Fibroblast of lung (primary cell): ENCODE results near the gene ADGRV1. TPM values are rescaled to one million over a fixed set of nuclear protein-coding genes. Genes with fewer than 3 reads are reported as not detected.

Experiments used
- DNase-seq, 2 donors: peaks; one replicate each; pipeline versions ENCODE4 v3.0.0 to v3.0.0-alpha.2; 2010; ENCODE audit warnings: low read depth in 2 of 2
- H2AFZ ChIP-seq: 2 replicates; pipeline ENCODE4 v1.5.1; 2012; ENCODE audit warnings: low read length, control low read depth, inconsistent platforms
- H3K27ac ChIP-seq: 2 replicates; pipeline ENCODE4 v1.5.1; 2011; ENCODE audit warnings: low read length, control low read depth; ENCODE audit not compliant: insufficient read depth
- H3K27me3 ChIP-seq: 2 replicates; pipeline ENCODE4 v1.5.1; 2011; ENCODE audit warnings: mild to moderate bottlenecking, low read length; ENCODE audit not compliant: control insufficient read depth, insufficient read depth
- H3K36me3 ChIP-seq: 2 replicates; pipeline ENCODE4 v1.5.1; 2011; ENCODE audit warnings: low read length; ENCODE audit not compliant: control insufficient read depth, insufficient read depth
- H3K4me1 ChIP-seq: 2 replicates; pipeline ENCODE4 v1.5.1; 2011; ENCODE audit warnings: low read length; ENCODE audit not compliant: control insufficient read depth, insufficient read depth; ENCODE audit errors: extremely low read depth
- H3K4me2 ChIP-seq: 2 replicates; pipeline ENCODE4 v1.5.1; 2011; ENCODE audit warnings: low read length, control low read depth; ENCODE audit not compliant: insufficient read depth; ENCODE audit errors: extremely low read depth
- H3K4me3 ChIP-seq, 4 experiments: fragments of 200-600 bp in 1 of 4; sonication (generic) in 1 of 4; replicated peaks in 1 of 4; 2 replicates each; pipeline ENCODE4 v1.5.1; 2011 to 2016; ENCODE audit warnings: low read length in 4 of 4, low read depth in 3 of 4, mild to moderate bottlenecking in 3 of 4, control low read depth in 2 of 4, inconsistent platforms in 1 of 4, mixed read lengths in 1 of 4; ENCODE audit not compliant: insufficient read depth in 1 of 4; ENCODE audit errors: control extremely low read depth in 1 of 4
- H3K79me2 ChIP-seq: 2 replicates; pipeline ENCODE4 v1.5.1; 2012; ENCODE audit warnings: mild to moderate bottlenecking, low read length, inconsistent platforms; ENCODE audit not compliant: control insufficient read depth, insufficient read depth
- H3K9ac ChIP-seq: 2 replicates; pipeline ENCODE4 v1.5.1; 2011; ENCODE audit warnings: mild to moderate bottlenecking, low read length, control low read depth; ENCODE audit not compliant: insufficient read depth
- H3K9me3 ChIP-seq: 2 replicates; pipeline ENCODE4 v1.5.1; 2012; ENCODE audit warnings: low read depth, low read length; ENCODE audit not compliant: control insufficient read depth, insufficient read depth
- H4K20me1 ChIP-seq: 2 replicates; pipeline ENCODE4 v1.5.1; 2011; ENCODE audit warnings: low read length; ENCODE audit not compliant: control insufficient read depth, insufficient read depth; ENCODE audit errors: extremely low read depth
- EZH2 ChIP-seq: IDR thresholded peaks from 2 replicates; pipeline ENCODE4 v1.5.1; 2012; ENCODE audit warnings: low read length, control low read depth, mild to moderate bottlenecking; ENCODE audit errors: missing control alignments
- polyA plus RNA-seq, 2 donors: library from polyadenylated mRNA; depleted of rRNA in 1 of 2; stranded (reverse) in 1 of 2; unstranded in 1 of 2; fragments of >200 nt; gene quantifications; 2 replicates each; pipeline ENCODE4 v1.2.1, GENCODE V29; 2011 to 2012; ENCODE audit warnings: missing spikeins in 1 of 2
- total RNA-seq: library from RNA; depleted of rRNA; stranded (reverse); fragments of >200 nt; gene quantifications from 2 replicates; pipeline ENCODE4 v1.2.1, GENCODE V29; 2014
- TF ChIP-seq, protein P1 (sequence below), 2 donors: IDR thresholded peaks in 1 of 2; conservative IDR thresholded peaks in 1 of 2; 1 replicate in 1 of 2; 2 replicates in 1 of 2; pipeline ENCODE4 v1.5.1; 2011 to 2012; ENCODE audit warnings: low read length in 2 of 2, control low read depth in 1 of 2, inconsistent platforms in 1 of 2, low read depth in 1 of 2, mild to moderate bottlenecking in 1 of 2

Gene ADGRV1
- total and polyA plus RNA-seq, 2 donors (not counting 1 experiment from before 2014, with no cell fraction given) = 0.15 to 0.17 TPM

DNA sequence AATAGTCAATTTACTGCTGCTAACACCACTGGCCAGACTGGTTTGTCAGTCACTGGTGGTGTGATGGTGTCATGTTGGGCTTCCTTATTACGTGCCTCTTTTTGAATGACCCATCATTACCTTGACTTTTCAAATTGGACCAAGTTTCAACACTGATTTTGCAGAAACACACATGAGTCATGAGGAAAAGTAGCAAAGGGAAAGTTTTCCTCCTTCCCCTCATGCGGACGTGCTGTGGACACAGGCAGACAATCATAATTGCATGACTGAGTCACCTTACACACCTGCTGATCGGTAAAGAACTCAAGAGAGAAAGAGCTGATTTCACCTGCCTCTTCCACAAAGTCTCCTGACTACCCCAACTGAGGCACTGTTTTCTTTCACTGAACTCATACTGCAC is 500.0 kb downstream of the ADGRV1 start:
- H2AFZ ChIP-seq = no peak overlapping the region
- no peaks in the 10 kb centered on the region for H3K79me2 ChIP-seq
- H3K4me2 ChIP-seq = no peak overlapping the region
- H3K27me3 ChIP-seq = no peaks in the 10 kb centered on the region
- H3K9ac ChIP-seq = no peak overlapping the region
- H3K4me1 ChIP-seq = no peaks in the 10 kb centered on the region
- no peak for DNase-seq
- H3K36me3 ChIP-seq = no peaks in the 10 kb centered on the region
- no peaks in the 10 kb centered on the region for H4K20me1 ChIP-seq
- H3K4me3 ChIP-seq = no peak overlapping the region
- H3K9me3 ChIP-seq = no peaks in the 10 kb centered on the region
- TF ChIP-seq, protein P1, sequence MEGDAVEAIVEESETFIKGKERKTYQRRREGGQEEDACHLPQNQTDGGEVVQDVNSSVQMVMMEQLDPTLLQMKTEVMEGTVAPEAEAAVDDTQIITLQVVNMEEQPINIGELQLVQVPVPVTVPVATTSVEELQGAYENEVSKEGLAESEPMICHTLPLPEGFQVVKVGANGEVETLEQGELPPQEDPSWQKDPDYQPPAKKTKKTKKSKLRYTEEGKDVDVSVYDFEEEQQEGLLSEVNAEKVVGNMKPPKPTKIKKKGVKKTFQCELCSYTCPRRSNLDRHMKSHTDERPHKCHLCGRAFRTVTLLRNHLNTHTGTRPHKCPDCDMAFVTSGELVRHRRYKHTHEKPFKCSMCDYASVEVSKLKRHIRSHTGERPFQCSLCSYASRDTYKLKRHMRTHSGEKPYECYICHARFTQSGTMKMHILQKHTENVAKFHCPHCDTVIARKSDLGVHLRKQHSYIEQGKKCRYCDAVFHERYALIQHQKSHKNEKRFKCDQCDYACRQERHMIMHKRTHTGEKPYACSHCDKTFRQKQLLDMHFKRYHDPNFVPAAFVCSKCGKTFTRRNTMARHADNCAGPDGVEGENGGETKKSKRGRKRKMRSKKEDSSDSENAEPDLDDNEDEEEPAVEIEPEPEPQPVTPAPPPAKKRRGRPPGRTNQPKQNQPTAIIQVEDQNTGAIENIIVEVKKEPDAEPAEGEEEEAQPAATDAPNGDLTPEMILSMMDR (conservative IDR thresholded peaks at IDR 0.05 in 1 of 2, IDR thresholded peaks at IDR 0.05 in 1 of 2; ENCODE audit: low read depth in 1 of 2, low read length in 2 of 2) = no peak
- TF ChIP-seq EZH2 = no peak
- H3K27ac ChIP-seq = no peak overlapping the region

DNA sequence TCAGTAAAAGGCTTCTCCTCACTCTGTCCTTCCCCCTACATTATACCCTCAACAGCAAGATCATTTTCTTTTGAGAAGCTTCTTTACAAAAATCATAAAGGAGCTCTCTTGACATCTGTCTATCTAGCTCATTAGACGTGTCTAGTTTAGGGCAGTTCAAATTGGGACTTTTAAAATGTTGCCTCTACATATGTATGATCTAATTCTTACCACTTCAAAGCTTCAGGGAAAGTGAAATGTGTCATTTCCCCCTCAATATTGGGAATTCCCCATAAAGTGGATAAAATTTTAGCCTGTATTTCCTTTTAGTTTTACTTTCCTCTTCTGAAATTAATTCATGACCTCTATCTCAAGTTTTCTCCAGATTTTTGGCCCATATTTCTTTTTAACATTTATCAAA is 500.8 kb downstream of the ADGRV1 start:
- H4K20me1 ChIP-seq = no peaks in the 10 kb centered on the region
- H3K4me1 ChIP-seq = no peaks in the 10 kb centered on the region
- no peaks in the 10 kb centered on the region for H3K27me3 ChIP-seq
- no peaks in the 10 kb centered on the region for H3K9me3 ChIP-seq
- no peak for DNase-seq
- H3K36me3 ChIP-seq = no peaks in the 10 kb centered on the region
- TF ChIP-seq EZH2 = no peak
- TF ChIP-seq, protein P1 (conservative IDR thresholded peaks at IDR 0.05 in 1 of 2, IDR thresholded peaks at IDR 0.05 in 1 of 2; ENCODE audit: low read depth in 1 of 2, low read length in 2 of 2) = no peak
- no peak overlapping the region for H3K4me2 ChIP-seq
- H3K9ac ChIP-seq = no peak overlapping the region
- H3K27ac ChIP-seq = no peak overlapping the region
- no peak overlapping the region for H3K4me3 ChIP-seq
- H3K79me2 ChIP-seq = no peaks in the 10 kb centered on the region
- no peak overlapping the region for H2AFZ ChIP-seq

DNA sequence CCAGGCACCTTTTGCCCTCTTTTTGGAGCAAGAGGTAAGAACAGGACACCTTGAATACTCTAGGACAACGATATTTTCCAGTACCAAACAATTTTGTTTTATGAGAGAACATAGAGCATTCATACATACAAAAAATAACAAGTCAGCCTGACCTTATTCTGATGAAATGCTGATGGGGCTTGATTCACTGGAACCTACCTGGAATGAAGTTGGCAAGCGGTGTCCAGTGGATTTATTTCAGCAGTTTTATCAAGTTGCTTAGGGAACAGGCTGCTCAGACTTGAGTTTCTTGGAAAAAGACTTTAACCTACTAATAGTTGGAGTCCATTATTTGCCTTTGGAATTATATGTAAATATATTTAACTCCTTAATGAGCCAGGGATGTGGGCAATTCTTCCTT is 502.5 kb downstream of the ADGRV1 start:
- H3K27ac ChIP-seq = no peak overlapping the region
- no peaks in the 10 kb centered on the region for H3K79me2 ChIP-seq
- DNase-seq = no peak
- H3K4me3 ChIP-seq = no peak overlapping the region
- H4K20me1 ChIP-seq = no peaks in the 10 kb centered on the region
- H3K4me1 ChIP-seq = no peaks in the 10 kb centered on the region
- no peaks in the 10 kb centered on the region for H3K9me3 ChIP-seq
- H3K4me2 ChIP-seq = no peak overlapping the region
- H3K9ac ChIP-seq = no peak overlapping the region
- H3K36me3 ChIP-seq = no peaks in the 10 kb centered on the region
- TF ChIP-seq EZH2 = no peak
- TF ChIP-seq, protein P1 (conservative IDR thresholded peaks at IDR 0.05 in 1 of 2, IDR thresholded peaks at IDR 0.05 in 1 of 2; ENCODE audit: low read depth in 1 of 2, low read length in 2 of 2) = no peak
- no peaks in the 10 kb centered on the region for H3K27me3 ChIP-seq
- H2AFZ ChIP-seq = no peak overlapping the region
